ENCODE measurements around the gene TFCP2L1.

TFCP2L1 gene

GRCh38 chr2:121185111-121185510 is 99.9 kb downstream of the TFCP2L1 start:
- no peak overlapping the region for H3K4me3 ChIP-seq (ENCODE audit: low read depth, low read length, poor library complexity, severe bottlenecking)
- no peaks in the 10 kb centered on the region for H3F3A ChIP-seq (ENCODE audit: insufficient read depth, low read length)
- H3K9me2 ChIP-seq (ENCODE audit: low read depth, low read length) = no peaks in the 10 kb centered on the region
- no peak overlapping the region for H3K9ac ChIP-seq (ENCODE audit: low read length)
- no peaks in the 10 kb centered on the region for H4K20me1 ChIP-seq (ENCODE audit: insufficient read depth, low read length)
- no peaks in the 10 kb centered on the region for H3K79me2 ChIP-seq (ENCODE audit: insufficient read depth, low read length)
- no peak for TF ChIP-seq CTCF (IDR thresholded peaks at IDR 0.05; ENCODE audit: low read length)
- no peak for TF ChIP-seq EZH2 (IDR thresholded peaks at IDR 0.05; ENCODE audit: borderline replicate concordance, low read length)
- no peaks in the 10 kb centered on the region for H3K4me1 ChIP-seq (ENCODE audit: insufficient read depth, low read length, severe bottlenecking)
- H3K4me2 ChIP-seq (ENCODE audit: low read length) = no peak overlapping the region
- H3K27ac ChIP-seq (ENCODE audit: low read depth, low read length, poor library complexity, severe bottlenecking) = no peak overlapping the region
- H3K36me3 ChIP-seq (ENCODE audit: insufficient read depth, low read length) = no peaks in the 10 kb centered on the region
- no peak overlapping the region for H2AFZ ChIP-seq (ENCODE audit: low read length)
- no peaks in the 10 kb centered on the region for H3K27me3 ChIP-seq (ENCODE audit: insufficient read depth, low read length)
- H3K9me3 ChIP-seq (ENCODE audit: low read length) = no peaks in the 10 kb centered on the region

GRCh38 chr2:121184248-121184862 is 100.6 kb downstream of the TFCP2L1 start:
- Histone ChIP-seq H3K27ac (ENCODE audit: low read depth, low read length, poor library complexity, severe bottlenecking) (no peak overlapping the region), H3K27me3 (ENCODE audit: insufficient read depth, low read length) (no peaks in the 10 kb centered on the region), H3K9me2 (ENCODE audit: low read depth, low read length) (no peaks in the 10 kb centered on the region), H3K9me3 (ENCODE audit: low read length) (no peaks in the 10 kb centered on the region), H3F3A (ENCODE audit: insufficient read depth, low read length) (no peaks in the 10 kb centered on the region), H3K36me3 (ENCODE audit: insufficient read depth, low read length) (no peaks in the 10 kb centered on the region), H4K20me1 (ENCODE audit: insufficient read depth, low read length) (no peaks in the 10 kb centered on the region), H3K4me3 (ENCODE audit: low read depth, low read length, poor library complexity, severe bottlenecking) (no peak overlapping the region), H2AFZ (ENCODE audit: low read length) (no peak overlapping the region), H3K4me1 (ENCODE audit: insufficient read depth, low read length, severe bottlenecking) (no peaks in the 10 kb centered on the region), H3K9ac (ENCODE audit: low read length) (no peak overlapping the region), H3K4me2 (ENCODE audit: low read length) (no peak overlapping the region), H3K79me2 (ENCODE audit: insufficient read depth, low read length) (no peaks in the 10 kb centered on the region)
- TF ChIP-seq CTCF (IDR thresholded peaks at IDR 0.05; ENCODE audit: low read length) (no peak), EZH2 (IDR thresholded peaks at IDR 0.05; ENCODE audit: borderline replicate concordance, low read length) (no peak)

- H3K36me3 ChIP-seq (ENCODE audit: insufficient read depth, low read length) = no peaks in the 10 kb centered on the region
- no peaks in the 10 kb centered on the region for H3K79me2 ChIP-seq (ENCODE audit: insufficient read depth, low read length)
Observed at GRCh38 chr2:121182520-121182919, 102.5 kb downstream of the TFCP2L1 start.

More at GRCh38 chr2:121182520-121182919, 102.5 kb downstream of the TFCP2L1 start:
- no peak overlapping the region for H3K4me3 ChIP-seq (ENCODE audit: low read depth, low read length, poor library complexity, severe bottlenecking)
- H3F3A ChIP-seq (ENCODE audit: insufficient read depth, low read length) = no peaks in the 10 kb centered on the region
- no peak overlapping the region for H3K9ac ChIP-seq (ENCODE audit: low read length)
- no peaks in the 10 kb centered on the region for H3K4me1 ChIP-seq (ENCODE audit: insufficient read depth, low read length, severe bottlenecking)
- H2AFZ ChIP-seq (ENCODE audit: low read length) = no peak overlapping the region
- TF ChIP-seq CTCF (IDR thresholded peaks at IDR 0.05; ENCODE audit: low read length) (no peak), EZH2 (IDR thresholded peaks at IDR 0.05; ENCODE audit: borderline replicate concordance, low read length) (no peak)
- no peaks in the 10 kb centered on the region for H3K9me2 ChIP-seq (ENCODE audit: low read depth, low read length)
- no peaks in the 10 kb centered on the region for H3K27me3 ChIP-seq (ENCODE audit: insufficient read depth, low read length)
- no peaks in the 10 kb centered on the region for H3K9me3 ChIP-seq (ENCODE audit: low read length)
- no peak overlapping the region for H3K27ac ChIP-seq (ENCODE audit: low read depth, low read length, poor library complexity, severe bottlenecking)
- H4K20me1 ChIP-seq (ENCODE audit: insufficient read depth, low read length) = no peaks in the 10 kb centered on the region
- no peak overlapping the region for H3K4me2 ChIP-seq (ENCODE audit: low read length)

Data from OCI-LY1 (cell line).